GM06990 (cell line): Measurements from ENCODE around the gene VAPA.

Experiments
- DNase-seq: peaks from one replicate; pipeline ENCODE4 v3.0.0-alpha.2; 2011; ENCODE audit not compliant: insufficient read length; ENCODE audit errors: extremely low read depth
- H3K27me3 ChIP-seq: replicated peaks from 2 replicates; pipeline ENCODE4 v1.6.0; 2011; ENCODE audit warnings: low read length; ENCODE audit not compliant: control insufficient read depth, insufficient read depth
- H3K36me3 ChIP-seq: 2 replicates; pipeline ENCODE4 v1.5.1; 2011; ENCODE audit warnings: low read length; ENCODE audit not compliant: control insufficient read depth, insufficient read depth
- H3K4me3 ChIP-seq: replicated peaks from 2 replicates; pipeline ENCODE4 v1.5.1; 2011; ENCODE audit warnings: low read depth, mild to moderate bottlenecking, control low read depth, low read length
- TF ChIP-seq, protein P1 (sequence below): IDR thresholded peaks from 2 replicates; pipeline ENCODE4 v1.5.1; 2011; ENCODE audit warnings: low read length, control low read depth, mild to moderate bottlenecking, inconsistent platforms; ENCODE audit not compliant: insufficient read depth, poor library complexity, severe bottlenecking

VAPA gene

DNA sequence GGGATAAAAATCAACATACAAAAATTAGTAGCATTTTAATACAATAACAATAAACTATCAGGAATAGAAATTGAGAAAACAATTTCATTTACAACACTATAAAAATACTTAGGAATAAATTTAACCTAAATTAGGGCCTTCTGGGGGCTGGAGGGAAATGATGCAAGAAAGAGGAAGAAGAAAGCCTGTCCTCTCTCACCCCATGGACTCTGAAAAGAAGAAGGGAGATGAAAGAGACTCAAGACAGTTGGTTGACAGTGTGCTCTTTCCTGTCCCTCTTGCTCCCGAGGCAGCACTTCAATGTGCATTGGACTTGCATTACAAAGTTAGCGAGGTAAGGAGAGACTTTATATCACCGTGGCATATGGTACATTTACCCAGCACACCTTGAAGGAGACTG, 88.5 kb downstream of the VAPA start:
- Histone ChIP-seq H3K36me3 (no peaks in the 10 kb centered on the region), H3K27me3 (no peaks in the 10 kb centered on the region; the same call in 1 of the 2 replicates), H3K4me3 (no peak overlapping the region)
- TF ChIP-seq, protein P1, sequence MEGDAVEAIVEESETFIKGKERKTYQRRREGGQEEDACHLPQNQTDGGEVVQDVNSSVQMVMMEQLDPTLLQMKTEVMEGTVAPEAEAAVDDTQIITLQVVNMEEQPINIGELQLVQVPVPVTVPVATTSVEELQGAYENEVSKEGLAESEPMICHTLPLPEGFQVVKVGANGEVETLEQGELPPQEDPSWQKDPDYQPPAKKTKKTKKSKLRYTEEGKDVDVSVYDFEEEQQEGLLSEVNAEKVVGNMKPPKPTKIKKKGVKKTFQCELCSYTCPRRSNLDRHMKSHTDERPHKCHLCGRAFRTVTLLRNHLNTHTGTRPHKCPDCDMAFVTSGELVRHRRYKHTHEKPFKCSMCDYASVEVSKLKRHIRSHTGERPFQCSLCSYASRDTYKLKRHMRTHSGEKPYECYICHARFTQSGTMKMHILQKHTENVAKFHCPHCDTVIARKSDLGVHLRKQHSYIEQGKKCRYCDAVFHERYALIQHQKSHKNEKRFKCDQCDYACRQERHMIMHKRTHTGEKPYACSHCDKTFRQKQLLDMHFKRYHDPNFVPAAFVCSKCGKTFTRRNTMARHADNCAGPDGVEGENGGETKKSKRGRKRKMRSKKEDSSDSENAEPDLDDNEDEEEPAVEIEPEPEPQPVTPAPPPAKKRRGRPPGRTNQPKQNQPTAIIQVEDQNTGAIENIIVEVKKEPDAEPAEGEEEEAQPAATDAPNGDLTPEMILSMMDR = no peak
- no peak for DNase-seq

- H3K4me3 ChIP-seq = no peak overlapping the region
- TF ChIP-seq, protein P1 = no peak
- no peaks in the 10 kb centered on the region; the same call in 1 of the 2 replicates for H3K27me3 ChIP-seq
- H3K36me3 ChIP-seq = no peaks in the 10 kb centered on the region
- DNase-seq = no peak
Measured at GRCh38 chr18:10003281-10003680, 89.5 kb downstream of the VAPA start.

DNA sequence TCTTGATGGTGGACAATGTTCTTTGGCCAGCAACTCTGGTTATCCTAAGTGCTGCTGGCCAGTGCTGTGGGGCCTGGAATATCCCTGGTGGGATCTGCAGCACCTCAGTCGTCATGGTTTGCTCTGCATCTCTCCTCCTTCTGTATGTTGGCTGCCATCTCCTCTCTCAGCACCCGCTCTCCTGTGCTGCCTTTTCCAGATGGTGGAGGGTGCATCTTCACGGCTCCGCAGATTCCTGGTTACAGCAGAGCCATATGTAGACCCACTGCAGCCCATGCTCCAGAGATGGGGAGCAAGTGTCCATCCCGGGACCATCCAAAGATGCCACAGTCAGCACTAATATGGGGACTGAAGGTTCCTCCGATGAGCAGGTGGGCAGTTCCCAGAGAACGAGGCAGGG, 90.0 kb downstream of the VAPA start:
- H3K27me3 ChIP-seq = no peaks in the 10 kb centered on the region; the same call in 1 of the 2 replicates
- no peak overlapping the region for H3K4me3 ChIP-seq
- DNase-seq = no peak
- no peaks in the 10 kb centered on the region for H3K36me3 ChIP-seq
- TF ChIP-seq, protein P1 = no peak

GRCh38 chr18:10006311-10006893, 92.6 kb downstream of the VAPA start:
- H3K27me3 ChIP-seq = no peaks in the 10 kb centered on the region; the same call in 1 of the 2 replicates
- DNase-seq = no peak
- TF ChIP-seq, protein P1 = no peak
- no peak overlapping the region for H3K4me3 ChIP-seq
- no peaks in the 10 kb centered on the region for H3K36me3 ChIP-seq

DNA sequence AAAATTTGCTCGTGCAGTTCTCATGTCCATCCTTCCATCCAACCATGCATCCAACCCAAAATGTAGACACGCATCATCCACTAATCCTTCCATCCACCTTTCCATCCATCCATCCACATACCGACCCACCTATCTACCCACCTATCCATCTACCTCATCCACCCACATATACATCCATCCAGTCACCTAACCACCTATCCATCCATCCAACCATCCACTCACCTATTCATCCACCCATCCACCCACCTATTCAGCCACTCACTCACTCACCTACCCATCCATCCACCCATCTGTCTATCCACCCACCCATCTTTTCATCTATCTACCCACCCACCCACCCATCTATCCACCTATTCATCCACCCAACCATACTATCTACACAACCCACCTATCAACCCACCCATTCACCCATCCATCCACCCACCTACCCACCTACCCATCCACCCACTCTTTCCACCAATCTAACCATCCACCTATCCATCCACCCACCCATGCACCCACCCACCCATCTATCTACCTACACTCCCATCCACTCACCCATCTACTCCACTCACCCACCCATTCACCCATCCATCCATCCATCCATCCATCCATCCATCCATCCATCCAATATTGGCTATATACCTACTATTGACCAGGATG, 94.3 kb downstream of the VAPA start:
- Histone ChIP-seq H3K4me3 (no peak overlapping the region), H3K27me3 (no peaks in the 10 kb centered on the region; the same call in none of the 2 replicates), H3K36me3 (no peaks in the 10 kb centered on the region)
- no peak for DNase-seq
- TF ChIP-seq, protein P1 = no peak
